NCI-H2227 (cell line): ENCODE data around the gene BABAM2.

Experiments
- DNase-seq: peaks from one replicate; lab custom pipeline; 2025; ENCODE audit not compliant: unreplicated experiment; lab: John Stamatoyannopoulos, UW

The BABAM2 gene

DNA sequence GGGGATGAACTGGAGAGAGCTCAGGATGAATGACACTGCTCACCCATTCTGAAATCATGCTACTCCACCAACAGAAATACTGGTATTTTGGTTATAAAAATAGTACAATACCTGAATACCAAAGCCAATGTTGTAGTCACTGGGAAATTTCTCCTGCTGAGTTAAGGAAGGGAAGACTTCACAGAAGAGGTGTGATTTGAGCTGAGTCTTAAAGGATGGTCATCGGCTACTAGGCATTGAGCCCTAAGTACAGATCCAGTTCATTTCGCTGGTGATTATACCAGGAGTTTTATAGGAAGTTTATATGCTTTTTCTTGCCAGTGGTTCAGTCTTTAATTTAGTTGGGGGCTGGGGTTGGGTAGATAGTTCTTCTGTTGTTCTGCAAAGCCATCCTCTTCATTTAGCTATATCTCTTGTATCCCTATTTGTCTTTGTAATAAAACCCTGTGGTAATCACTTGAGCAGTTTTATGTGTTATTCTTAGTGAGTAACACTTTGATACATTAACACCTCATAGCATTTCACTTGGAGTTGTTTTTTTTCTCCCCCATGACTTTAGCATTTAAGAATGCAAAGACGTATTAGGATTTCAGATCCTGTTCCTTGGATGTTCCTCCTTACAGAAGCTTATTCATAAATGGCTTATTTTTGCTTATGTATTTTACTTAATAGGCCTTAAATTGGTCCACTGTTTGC is 262.2 kb downstream of the BABAM2 start:
- DNase-seq, result no peak

DNA sequence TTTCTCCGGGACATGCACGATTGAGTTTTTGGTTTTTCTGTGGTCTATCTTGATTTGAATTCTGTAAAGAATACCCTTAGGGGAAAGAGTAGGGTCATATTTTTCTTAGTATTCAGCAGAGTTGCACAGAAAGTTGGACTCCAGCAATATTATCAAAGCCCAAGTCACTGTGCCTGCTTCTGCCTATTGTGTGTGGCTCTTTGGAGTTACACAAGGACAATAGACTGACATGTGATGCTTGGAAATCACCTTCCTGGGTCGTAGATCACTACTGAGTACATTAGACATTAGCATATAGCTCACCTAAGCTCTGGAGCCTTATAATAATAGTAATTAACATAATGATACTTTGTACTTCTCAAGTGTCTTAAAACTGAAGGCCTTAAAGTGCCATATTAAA is 263.3 kb downstream of the BABAM2 start:
- DNase-seq, result no peak

DNA sequence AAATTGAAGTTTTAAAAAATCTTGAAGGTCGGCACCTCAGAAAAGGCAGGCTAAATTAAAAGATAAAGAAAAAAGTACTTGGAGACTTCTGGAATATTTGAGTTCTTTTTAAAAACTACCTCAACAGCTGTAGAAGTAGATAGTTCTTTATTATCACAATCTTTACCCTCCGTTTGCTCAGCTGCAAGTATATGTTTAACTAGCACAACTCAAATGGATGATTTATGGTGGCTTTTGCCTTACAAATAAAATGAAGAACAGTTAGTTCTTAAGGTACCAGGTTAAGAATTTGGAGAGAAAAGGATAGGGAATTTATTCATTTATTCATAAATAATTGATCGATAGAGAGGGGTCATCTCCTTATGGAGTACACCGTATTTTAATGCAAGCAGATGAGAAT is 264.6 kb downstream of the BABAM2 start:
- DNase-seq, result no peak

GRCh38 chr2:28155627-28156026 is 265.1 kb downstream of the BABAM2 start:
- DNase-seq, result peak; percentile 7

DNA sequence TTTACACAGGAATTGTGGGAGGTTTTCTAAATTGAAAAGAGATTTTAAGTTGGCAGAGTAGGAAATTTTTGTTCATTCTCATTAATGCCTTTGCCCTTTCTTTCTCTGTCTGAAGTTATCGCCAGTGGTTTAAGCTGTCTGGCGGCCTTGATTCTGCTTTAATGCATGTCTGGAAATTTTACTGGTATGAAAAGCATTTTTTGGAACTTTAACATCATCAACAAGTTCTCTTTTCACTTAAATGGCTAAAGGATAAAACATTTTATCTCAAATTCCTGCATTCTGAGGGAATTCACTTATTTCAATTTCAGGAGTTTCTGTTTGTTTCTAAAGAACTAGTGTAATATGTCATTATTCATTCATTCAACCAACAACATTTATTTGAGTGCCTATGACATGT is 268.3 kb downstream of the BABAM2 start:
- DNase-seq, result no peak

DNA sequence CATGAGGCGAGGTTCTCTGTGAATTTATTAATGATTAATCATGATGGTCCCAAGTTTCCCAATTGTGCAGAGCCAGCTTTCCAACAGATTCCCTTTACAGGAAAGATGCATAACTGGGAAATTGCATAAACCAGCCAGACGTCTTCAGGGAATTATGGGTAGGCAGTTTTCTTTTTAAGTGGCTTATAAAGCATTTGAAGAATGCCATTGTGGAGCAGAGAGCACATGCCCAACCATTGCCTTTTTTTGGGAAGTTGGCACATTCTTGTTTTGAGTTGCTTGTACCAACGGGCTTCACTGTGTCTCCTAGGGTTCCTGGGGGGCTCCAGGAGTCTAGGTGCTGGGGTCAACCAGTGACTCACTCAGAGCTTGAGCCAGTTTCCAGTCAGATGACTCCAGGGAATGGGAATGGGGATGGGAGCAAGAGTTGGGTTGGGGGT is 270.5 kb downstream of the BABAM2 start:
- DNase-seq, result no peak

DNA sequence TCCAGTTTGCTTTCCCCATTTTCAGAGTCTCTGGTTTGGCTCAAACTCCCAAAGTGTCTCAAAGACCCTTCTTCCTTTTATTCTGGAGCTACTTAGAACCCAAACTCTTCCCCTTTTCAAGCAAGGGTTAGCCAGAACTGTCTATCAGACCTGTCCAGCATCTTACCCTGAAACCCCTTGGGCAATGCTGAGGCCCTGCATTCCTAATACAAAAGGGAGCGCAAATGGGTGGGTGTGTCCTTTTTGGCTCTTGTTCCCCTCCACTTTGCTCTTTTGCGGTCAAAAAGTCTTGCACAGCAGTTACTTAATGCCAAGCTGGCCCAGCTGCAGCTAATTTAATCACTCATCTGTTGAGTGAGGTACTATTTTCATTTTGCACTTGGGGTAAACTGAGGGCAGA is 270.9 kb downstream of the BABAM2 start:
- no peak for DNase-seq

DNA sequence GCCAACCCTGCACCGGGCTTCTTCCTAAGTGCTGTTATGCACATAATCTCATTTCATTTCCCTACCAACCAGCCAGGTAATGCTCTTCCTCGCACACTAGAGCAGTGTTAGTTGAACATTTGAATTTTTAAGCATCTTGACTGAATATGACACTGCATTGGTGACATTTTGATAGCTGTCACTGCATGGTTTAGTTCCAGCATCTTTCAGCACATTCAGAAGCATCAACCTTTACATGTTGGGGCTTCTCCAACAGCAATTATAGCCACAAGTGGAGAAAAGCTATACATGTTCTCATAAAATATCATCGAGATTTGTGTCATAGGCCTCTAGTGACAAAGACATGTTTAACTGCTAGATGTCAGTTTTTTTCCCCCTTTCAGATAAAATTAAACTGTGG is 272.0 kb downstream of the BABAM2 start:
- no peak for DNase-seq

DNA sequence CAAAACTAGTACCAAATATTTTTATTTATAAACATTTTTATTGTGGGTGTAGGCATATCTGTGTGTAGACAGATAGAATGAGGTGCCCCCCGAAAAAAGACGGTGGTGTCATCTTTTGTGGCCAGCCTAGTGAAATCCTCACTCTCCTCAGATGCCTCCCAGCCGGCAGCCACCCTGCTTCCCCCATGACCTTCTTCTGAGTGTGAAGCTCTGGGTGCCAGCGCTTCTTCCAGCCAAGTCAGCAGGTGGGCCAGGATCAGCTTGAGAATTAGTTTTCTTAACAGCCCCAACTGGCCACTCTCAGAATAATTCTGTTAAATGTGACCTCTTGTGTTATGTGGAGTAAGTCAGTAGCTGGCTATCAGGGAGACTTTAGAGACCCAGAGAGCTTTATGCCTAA is 272.5 kb downstream of the BABAM2 start:
- DNase-seq, result no peak

DNA sequence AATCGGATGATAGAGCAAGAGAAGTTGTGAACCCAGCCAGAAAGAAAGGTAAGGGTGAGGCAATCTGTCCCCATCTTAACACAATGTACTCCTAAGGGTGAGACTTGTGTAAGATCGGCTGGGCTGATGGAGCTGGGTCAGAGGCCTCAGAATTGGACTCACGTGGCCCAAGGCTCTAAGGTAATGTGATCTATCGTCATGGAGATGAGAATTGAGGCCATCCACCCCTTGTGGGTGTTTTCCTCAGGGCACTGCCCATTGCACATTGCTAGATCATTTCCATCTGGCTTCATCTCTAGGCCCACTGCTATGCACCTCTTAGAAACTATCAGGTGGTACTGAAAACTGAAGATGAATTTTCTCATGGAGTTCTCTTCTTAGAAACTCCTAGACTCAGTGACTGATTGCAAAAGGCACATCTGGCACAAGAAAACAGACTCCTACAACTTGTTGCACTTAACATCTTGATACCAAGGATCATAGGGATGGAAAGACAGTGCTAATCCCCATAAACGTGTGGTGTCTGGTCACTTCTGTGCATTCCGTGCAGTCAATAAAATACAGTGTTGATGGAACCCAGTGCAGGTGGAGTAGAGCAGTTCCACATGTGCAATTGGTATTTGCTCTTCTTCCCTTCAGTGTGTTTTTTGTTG is 273.2 kb downstream of the BABAM2 start:
- DNase-seq, result no peak

GRCh38 chr2:28164280-28164801 is 273.8 kb downstream of the BABAM2 start:
- peak; percentile 10 for DNase-seq

GRCh38 chr2:28165087-28165635 is 274.6 kb downstream of the BABAM2 start:
- no peak for DNase-seq

GRCh38 chr2:28166956-28167355 is 276.4 kb downstream of the BABAM2 start:
- no peak for DNase-seq

DNA sequence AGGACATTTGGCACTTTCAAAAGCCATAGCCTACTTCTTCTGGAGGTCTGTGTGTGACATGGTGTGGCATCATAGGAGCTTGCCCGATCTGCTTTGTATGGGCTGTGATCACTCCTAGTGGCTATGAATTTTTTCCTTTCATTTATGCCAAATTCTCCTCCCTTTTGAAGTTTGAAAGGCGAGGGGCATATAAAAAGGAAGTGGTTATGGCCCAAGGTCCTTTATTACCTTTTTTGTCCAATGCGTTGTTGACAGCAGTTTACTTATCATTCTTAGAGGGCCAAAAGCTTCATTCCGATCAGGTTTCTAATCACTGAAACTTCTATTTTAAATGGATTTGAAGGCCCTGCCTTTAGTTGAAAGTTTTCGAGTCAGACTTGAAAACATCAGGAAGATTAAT is 277.8 kb downstream of the BABAM2 start:
- DNase-seq, result no peak

GRCh38 chr2:28169492-28169891 is 279.0 kb downstream of the BABAM2 start:
- no peak for DNase-seq

GRCh38 chr2:28172114-28172898 is 281.8 kb downstream of the BABAM2 start:
- DNase-seq, result no peak

DNA sequence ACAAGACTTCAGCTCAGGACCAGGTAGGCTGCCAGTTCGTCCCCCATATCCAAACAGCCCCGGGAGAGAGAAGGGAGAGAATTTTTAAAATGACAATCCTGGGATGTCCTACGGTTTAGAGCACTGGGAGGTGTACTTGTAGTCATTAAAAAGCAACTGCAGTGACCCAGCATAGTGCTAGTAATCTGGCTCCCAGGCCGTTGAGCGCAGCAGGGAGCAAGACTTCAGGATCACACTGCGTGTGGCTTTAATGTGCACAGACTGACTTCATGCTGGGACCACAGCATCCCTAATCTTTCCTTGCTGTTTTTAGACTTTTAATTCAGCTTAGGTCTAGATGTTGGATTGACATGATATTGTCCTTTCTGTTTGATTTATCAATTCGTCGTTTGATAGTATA is 282.8 kb downstream of the BABAM2 start:
- peak; percentile 8 for DNase-seq

DNA sequence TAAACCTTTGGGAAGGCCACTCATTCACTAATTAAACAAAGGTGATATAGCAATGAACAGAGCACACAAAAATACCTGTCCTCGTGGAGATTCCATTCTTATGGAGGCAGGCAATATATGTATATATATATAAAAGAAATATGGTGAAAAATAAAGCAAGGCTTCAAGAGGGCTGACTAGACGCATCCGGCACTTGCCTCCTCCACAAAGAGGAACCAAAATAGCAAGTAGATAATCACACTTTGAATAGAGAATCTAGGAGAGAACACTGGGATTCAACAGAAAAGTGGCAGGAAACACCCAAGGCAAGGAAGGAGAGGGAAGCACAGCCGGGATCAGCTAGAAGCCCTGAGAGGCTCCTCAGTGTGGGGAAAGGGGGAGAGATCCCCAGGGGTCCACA is 283.7 kb downstream of the BABAM2 start:
- no peak for DNase-seq

DNA sequence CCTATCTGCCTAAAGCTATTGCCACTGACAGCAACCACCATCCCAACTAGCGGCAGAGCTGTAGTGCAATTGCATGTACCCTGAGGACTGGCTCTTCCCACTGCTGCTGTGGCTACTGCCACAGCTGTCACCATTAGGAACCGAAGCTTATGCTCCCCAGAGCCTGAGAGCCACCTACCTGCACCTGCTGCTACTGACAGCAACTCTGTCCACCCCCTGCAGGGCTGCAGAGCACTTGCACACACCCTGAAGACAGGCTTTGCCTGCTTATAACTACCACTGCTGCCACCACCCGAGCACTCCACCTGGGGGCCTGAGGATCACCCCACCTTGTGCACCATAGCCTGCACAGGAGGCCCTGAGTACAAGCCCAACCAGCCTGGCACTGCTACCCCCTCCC is 284.5 kb downstream of the BABAM2 start:
- DNase-seq, result no peak

GRCh38 chr2:28178946-28179345 is 288.4 kb downstream of the BABAM2 start:
- no peak for DNase-seq

DNA sequence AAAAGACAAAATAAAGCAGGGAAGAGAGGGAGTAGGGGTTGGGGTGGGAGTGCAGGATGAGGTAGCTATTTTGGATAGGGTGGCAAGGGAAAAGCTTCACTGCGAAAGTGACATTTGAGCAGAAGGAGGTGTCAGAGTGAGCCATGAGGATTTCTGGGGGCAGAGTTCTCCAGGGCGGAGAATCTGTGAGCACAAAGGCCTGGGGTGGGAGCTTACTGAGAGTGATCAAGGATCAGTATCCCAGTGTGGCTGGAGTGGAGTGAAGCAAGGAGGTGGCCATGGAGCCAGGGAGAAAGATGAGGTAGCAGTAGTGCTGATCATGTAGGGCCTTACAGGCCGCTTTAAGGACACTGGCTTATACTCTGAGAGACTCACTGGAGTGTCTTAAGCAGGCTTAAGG is 291.3 kb downstream of the BABAM2 start:
- no peak for DNase-seq

GRCh38 chr2:28182348-28182747 is 291.8 kb downstream of the BABAM2 start:
- no peak for DNase-seq
